ENCODE results near the gene ARRDC3.

Gene ARRDC3

GRCh38 chr5:91420879-91421278 is 37.8 kb upstream of the ARRDC3 start:
- peaks cover 3% of the 10 kb centered on the region for H3K4me1 ChIP-seq (ENCODE audit: control insufficient read depth, insufficient read depth, low read length)
- CTCF ChIA-PET: interaction anchor here (0.6 to 7.6 kb wide), 11 partner anchors 9 to 616 kb away, joined by 3 to 98 read pairs (median 5); no protein-coding TSS in a partner anchor
- POLR2A ChIA-PET: interaction anchor here (1.7 kb wide), 1 partner anchor 40 kb away, joined by 9 read pairs; no protein-coding TSS in a partner anchor
- no peaks in the 10 kb centered on the region for H3K36me3 ChIP-seq (ENCODE audit: control insufficient read depth in 2 of 2, insufficient read depth in 1 of 2, low read length in 2 of 2)
- no peak overlapping the region for H3K27ac ChIP-seq (ENCODE audit: extremely low read depth, low read depth, low read length)
- H3K9me3 ChIP-seq (ENCODE audit: control insufficient read depth, insufficient read depth, low read depth, low read length): no peaks in the 10 kb centered on the region
- no peak overlapping the region for H3K4me3 ChIP-seq (ENCODE audit: low read depth, low read length)
- TF ChIP-seq ZNF391 (tag by site-specific recombination; IDR thresholded peaks at IDR 0.05; ENCODE audit: borderline replicate concordance, low read depth): no peak
- TF ChIP-seq BCL11B (tag by site-specific recombination; IDR thresholded peaks at IDR 0.05; ENCODE audit: low read depth): no peak
- TF ChIP-seq ZNF48 (tag by site-specific recombination; IDR thresholded peaks at IDR 0.05): no peak
- no peak for TF ChIP-seq SCRT1 (tag by site-specific recombination; IDR thresholded peaks at IDR 0.05; ENCODE audit: borderline replicate concordance)
- TF ChIP-seq, protein P1, sequence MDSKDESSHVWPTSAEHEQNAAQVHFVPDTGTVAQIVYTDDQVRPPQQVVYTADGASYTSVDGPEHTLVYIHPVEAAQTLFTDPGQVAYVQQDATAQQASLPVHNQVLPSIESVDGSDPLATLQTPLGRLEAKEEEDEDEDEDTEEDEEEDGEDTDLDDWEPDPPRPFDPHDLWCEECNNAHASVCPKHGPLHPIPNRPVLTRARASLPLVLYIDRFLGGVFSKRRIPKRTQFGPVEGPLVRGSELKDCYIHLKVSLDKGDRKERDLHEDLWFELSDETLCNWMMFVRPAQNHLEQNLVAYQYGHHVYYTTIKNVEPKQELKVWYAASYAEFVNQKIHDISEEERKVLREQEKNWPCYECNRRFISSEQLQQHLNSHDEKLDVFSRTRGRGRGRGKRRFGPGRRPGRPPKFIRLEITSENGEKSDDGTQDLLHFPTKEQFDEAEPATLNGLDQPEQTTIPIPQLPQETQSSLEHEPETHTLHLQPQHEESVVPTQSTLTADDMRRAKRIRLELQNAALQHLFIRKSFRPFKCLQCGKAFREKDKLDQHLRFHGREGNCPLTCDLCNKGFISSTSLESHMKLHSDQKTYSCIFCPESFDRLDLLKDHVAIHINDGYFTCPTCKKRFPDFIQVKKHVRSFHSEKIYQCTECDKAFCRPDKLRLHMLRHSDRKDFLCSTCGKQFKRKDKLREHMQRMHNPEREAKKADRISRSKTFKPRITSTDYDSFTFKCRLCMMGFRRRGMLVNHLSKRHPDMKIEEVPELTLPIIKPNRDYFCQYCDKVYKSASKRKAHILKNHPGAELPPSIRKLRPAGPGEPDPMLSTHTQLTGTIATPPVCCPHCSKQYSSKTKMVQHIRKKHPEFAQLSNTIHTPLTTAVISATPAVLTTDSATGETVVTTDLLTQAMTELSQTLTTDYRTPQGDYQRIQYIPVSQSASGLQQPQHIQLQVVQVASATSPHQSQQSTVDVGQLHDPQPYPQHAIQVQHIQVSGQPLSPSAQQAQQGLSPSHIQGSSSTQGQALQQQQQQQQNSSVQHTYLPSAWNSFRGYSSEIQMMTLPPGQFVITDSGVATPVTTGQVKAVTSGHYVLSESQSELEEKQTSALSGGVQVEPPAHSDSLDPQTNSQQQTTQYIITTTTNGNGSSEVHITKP (tag by site-specific recombination; IDR thresholded peaks at IDR 0.05): no peak
- no peak for TF ChIP-seq ZNF248 (tag by site-specific recombination; IDR thresholded peaks at IDR 0.05)
- TF ChIP-seq, protein P2, sequence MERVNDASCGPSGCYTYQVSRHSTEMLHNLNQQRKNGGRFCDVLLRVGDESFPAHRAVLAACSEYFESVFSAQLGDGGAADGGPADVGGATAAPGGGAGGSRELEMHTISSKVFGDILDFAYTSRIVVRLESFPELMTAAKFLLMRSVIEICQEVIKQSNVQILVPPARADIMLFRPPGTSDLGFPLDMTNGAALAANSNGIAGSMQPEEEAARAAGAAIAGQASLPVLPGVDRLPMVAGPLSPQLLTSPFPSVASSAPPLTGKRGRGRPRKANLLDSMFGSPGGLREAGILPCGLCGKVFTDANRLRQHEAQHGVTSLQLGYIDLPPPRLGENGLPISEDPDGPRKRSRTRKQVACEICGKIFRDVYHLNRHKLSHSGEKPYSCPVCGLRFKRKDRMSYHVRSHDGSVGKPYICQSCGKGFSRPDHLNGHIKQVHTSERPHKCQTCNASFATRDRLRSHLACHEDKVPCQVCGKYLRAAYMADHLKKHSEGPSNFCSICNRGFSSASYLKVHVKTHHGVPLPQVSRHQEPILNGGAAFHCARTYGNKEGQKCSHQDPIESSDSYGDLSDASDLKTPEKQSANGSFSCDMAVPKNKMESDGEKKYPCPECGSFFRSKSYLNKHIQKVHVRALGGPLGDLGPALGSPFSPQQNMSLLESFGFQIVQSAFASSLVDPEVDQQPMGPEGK (tag by site-specific recombination; IDR thresholded peaks at IDR 0.05): no peak
- no peak for TF ChIP-seq TRIM28 (IDR thresholded peaks at IDR 0.05; ENCODE audit: borderline replicate concordance, low read length)
- TF ChIP-seq ZNF239 (tag by site-specific recombination; IDR thresholded peaks at IDR 0.05): no peak
- TF ChIP-seq ZBTB20 (tag by site-specific recombination; IDR thresholded peaks at IDR 0.05): no peak
- TF ChIP-seq, protein P3, sequence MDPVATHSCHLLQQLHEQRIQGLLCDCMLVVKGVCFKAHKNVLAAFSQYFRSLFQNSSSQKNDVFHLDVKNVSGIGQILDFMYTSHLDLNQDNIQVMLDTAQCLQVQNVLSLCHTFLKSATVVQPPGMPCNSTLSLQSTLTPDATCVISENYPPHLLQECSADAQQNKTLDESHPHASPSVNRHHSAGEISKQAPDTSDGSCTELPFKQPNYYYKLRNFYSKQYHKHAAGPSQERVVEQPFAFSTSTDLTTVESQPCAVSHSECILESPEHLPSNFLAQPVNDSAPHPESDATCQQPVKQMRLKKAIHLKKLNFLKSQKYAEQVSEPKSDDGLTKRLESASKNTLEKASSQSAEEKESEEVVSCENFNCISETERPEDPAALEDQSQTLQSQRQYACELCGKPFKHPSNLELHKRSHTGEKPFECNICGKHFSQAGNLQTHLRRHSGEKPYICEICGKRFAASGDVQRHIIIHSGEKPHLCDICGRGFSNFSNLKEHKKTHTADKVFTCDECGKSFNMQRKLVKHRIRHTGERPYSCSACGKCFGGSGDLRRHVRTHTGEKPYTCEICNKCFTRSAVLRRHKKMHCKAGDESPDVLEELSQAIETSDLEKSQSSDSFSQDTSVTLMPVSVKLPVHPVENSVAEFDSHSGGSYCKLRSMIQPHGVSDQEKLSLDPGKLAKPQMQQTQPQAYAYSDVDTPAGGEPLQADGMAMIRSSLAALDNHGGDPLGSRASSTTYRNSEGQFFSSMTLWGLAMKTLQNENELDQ (tag by site-specific recombination; IDR thresholded peaks at IDR 0.05; ENCODE audit: low read depth): no peak
- no peak for TF ChIP-seq ZNF335 (tag by site-specific recombination; conservative IDR thresholded peaks at IDR 0.05)
- no peak for TF ChIP-seq SP3 (tag by site-specific recombination; IDR thresholded peaks at IDR 0.05)
- TF ChIP-seq ZNF26 (tag by site-specific recombination; IDR thresholded peaks at IDR 0.05): no peak
- TF ChIP-seq ZNF221 (tag by site-specific recombination; IDR thresholded peaks at IDR 0.05; ENCODE audit: borderline replicate concordance): no peak
- no peak for TF ChIP-seq PRDM4 (tag by site-specific recombination; IDR thresholded peaks at IDR 0.05)
- no peak for TF ChIP-seq ZNF544 (tag by site-specific recombination; IDR thresholded peaks at IDR 0.05)

All from HEK293 (cell line).